ENCODE data around the gene DCUN1D2.
"Not testable (repeated sequence)": the region's sequence is repeated elsewhere in the genome, so short reads cannot be mapped to it uniquely, and the experiment has no call there.

DCUN1D2 gene

GRCh38 chr13:113472355-113473025, 18.0 kb downstream of the DCUN1D2 start:
- in situ Hi-C loops (cut with HindIII; ENCODE audit: low pct_ligation_motif_present, low pct_unique_long_range_greater_than_20kb, low sequenced_read_pairs) = no loop called here
- no peak for DNase-seq

DNA sequence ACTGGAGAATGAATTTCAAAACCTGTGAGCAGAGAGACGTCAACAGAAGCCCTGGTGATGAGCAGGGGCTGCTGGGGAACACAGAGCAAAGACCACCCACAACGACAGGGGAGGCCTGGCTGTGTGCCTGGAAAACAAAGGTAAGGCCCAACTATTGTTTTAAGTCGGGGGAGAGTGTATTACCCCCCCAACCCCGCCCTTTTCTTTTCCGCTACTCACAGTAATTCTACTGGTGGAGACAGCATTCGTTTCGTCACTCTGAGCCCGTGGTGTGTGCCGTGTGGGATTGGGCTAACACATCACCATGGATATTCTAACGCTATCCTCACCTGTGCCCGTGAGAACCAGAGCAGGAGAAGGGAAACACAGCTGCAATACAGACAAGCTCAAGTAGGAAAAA, 18.7 kb downstream of the DCUN1D2 start:
- no peak for DNase-seq
- in situ Hi-C loops (cut with HindIII; ENCODE audit: low pct_ligation_motif_present, low pct_unique_long_range_greater_than_20kb, low sequenced_read_pairs) = no loop called here

- DNase-seq; in situ Hi-C loops (cut with HindIII; ENCODE audit: low pct_ligation_motif_present, low pct_unique_long_range_greater_than_20kb, low sequenced_read_pairs): not testable (repeated sequence)
Observed at GRCh38 chr13:113470635-113471163, 19.8 kb downstream of the DCUN1D2 start.

- in situ Hi-C loops (cut with HindIII; ENCODE audit: low pct_ligation_motif_present, low pct_unique_long_range_greater_than_20kb, low sequenced_read_pairs) = no loop called here
- no peak for DNase-seq
Observed at GRCh38 chr13:113470073-113470472, 20.4 kb downstream of the DCUN1D2 start.

DNA sequence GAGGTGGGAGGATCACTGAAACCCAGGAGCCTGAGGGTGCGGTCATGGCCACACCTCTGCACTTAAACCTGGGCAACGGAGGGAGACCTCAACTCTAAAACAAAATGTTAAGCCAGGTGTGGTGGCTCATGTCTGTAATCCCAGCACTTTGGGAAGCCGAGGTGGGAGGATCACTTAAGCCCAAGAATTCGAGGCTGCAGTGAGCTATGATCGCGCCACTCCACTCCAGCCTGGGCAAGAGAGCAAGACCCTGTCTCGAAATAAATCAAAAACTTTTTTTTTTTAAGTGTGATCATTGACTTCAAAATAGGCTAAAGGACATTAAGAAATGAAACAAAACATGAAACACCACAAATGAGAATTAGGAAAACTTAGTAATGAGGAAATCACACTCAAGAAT, 20.9 kb downstream of the DCUN1D2 start:
- in situ Hi-C loops (cut with HindIII; ENCODE audit: low pct_ligation_motif_present, low pct_unique_long_range_greater_than_20kb, low sequenced_read_pairs) = no loop called here
- DNase-seq = no peak

DNA sequence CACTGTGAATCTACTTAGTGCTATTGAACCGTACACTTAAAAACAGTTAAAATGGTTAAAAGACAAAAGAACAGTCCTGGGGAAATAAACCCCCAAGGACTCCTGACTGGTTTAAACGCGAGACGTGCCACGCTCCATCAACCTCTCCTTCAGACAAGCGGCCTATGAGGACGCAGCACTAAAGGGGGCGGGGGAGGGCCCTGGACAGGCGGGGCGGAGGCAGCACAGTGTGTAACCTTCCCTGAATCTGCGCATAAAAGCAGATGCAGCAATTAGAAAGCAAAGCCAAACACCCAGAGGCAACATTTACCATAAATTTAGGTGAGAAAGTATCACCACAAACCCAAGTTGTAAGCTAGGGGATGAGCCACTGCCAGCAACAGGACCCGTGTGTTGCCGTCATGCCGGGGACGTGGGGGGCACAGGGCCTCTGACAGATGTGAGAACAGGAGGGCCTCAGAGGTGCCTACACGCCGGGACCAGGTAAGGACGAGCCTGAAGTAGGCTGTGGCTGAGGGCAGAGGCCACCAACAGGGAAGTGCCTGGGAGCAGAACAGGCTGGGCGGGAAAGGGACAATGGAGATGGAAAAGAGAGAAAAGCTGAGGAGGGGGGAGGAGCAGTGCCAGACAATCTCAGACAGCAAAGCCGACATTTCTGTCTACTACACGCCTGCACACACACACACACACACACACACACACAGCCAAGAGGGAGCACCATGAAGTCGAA, 21.9 kb downstream of the DCUN1D2 start:
- no peak for DNase-seq
- in situ Hi-C loops (cut with HindIII; ENCODE audit: low pct_ligation_motif_present, low pct_unique_long_range_greater_than_20kb, low sequenced_read_pairs) = no loop called here

DNA sequence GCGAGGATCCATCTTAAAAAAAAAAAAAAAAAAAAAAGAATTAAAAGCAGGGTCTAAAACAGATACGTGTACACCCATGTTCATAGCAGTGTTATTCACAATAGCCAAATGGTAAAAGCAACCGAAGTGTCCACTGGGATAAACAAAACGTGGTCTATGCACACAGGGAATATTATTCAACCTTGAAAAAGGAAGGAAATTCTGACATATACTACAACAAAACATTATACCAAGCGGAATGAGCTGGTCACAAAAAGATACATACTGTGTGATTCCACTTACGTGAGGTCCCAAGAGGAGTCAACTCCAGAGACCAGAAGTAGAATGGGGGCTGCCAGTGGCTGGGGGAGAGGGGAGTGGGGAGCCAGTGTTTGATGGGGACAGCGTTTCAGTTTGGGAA, 22.5 kb downstream of the DCUN1D2 start:
- no peak for DNase-seq
- in situ Hi-C loops (cut with HindIII; ENCODE audit: low pct_ligation_motif_present, low pct_unique_long_range_greater_than_20kb, low sequenced_read_pairs) = no loop called here

GRCh38 chr13:113466383-113466782, 24.1 kb downstream of the DCUN1D2 start:
- in situ Hi-C loops (cut with HindIII; ENCODE audit: low pct_ligation_motif_present, low pct_unique_long_range_greater_than_20kb, low sequenced_read_pairs) = no loop called here

GRCh38 chr13:113465300-113465699, 25.2 kb downstream of the DCUN1D2 start:
- in situ Hi-C loops (cut with HindIII; ENCODE audit: low pct_ligation_motif_present, low pct_unique_long_range_greater_than_20kb, low sequenced_read_pairs) = no loop called here
- DNase-seq = no peak

More at GRCh38 chr13:113466383-113466782, 24.1 kb downstream of the DCUN1D2 start:
- no peak for DNase-seq

DNA sequence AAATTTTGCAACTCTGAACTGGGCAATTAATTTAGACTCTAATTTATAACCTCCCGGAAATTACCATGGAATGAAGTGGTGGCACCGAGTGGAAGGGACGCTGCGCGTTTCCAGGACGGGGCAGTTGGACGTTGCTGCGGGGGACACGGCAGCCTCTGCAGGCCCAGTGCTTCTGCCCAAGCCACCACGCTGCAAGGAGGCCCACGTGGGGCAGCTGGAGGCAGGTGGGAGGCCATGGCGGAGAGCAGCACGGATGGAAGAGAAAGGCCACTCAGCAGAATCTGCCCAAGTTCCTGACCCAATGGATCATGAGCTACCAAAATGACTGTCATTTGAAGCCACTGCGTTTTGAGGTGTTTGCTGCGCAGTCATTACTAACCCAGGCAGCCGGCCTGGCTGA, 26.0 kb downstream of the DCUN1D2 start:
- in situ Hi-C loops (cut with HindIII; ENCODE audit: low pct_ligation_motif_present, low pct_unique_long_range_greater_than_20kb, low sequenced_read_pairs) = no loop called here
- no peak for DNase-seq

DNA sequence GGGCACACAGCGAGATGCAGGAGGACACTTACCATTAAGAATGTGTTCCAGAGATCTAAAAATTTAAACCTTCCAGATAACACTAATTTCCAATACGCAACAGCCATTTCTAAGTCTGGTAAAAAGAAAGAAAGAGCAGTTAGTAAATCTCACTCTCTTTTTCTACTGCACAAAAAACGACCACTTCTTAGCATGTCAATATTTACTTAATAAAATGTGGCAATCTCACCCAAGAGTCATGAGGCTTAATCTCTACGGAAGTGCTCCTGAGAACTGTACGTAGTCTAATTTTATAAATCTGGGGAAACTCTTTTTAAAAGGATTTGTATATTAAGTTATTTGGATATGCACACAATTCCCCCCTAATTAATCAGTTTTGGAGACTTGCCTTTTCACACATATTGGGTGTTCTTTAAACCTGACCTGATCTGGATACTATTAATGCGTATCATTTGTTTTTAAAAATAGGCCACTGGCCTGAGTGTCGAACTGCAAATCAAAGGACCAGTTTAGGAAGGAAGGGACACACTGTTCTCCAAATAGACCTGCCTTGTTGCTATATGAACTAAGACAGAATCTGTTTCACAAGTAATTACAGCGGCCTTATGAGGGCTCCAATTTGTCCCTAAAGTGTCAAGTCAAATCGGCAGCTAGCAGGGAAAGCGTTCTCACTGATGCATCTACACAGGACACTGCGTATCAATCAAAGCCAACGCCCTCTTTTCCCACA, 29.3 kb downstream of the DCUN1D2 start:
- no peak for DNase-seq
- in situ Hi-C loops (cut with HindIII; ENCODE audit: low pct_ligation_motif_present, low pct_unique_long_range_greater_than_20kb, low sequenced_read_pairs) = no loop called here

GRCh38 chr13:113460599-113460998, 29.9 kb downstream of the DCUN1D2 start:
- in situ Hi-C loops (cut with HindIII; ENCODE audit: low pct_ligation_motif_present, low pct_unique_long_range_greater_than_20kb, low sequenced_read_pairs) = no loop called here
- no peak for DNase-seq

GRCh38 chr13:113460064-113460555, 30.4 kb downstream of the DCUN1D2 start:
- in situ Hi-C loops (cut with HindIII; ENCODE audit: low pct_ligation_motif_present, low pct_unique_long_range_greater_than_20kb, low sequenced_read_pairs) = no loop called here
- DNase-seq = no peak

GRCh38 chr13:113458253-113459065, 32.1 kb downstream of the DCUN1D2 start:
- in situ Hi-C loops (cut with HindIII; ENCODE audit: low pct_ligation_motif_present, low pct_unique_long_range_greater_than_20kb, low sequenced_read_pairs) = no loop called here
- DNase-seq = peak; percentile 7

DNA sequence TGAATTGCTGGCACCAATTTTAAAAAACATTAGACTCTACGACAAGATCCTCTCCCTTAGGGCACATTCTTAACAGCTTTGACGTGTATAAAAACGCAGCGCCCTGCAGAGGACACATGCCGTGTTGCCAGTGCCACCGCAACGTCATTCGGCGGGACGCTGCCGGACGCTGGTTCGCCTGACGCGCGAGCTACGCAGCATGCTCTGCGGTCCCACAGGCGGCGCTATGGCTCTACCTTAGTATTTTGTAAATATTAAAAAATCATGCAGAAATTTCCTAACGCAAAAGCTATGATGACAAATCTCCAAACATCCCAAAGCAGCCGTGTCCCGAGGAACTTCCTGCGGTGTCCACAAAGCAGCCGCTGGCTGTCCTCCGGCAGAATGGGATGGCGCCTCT, 33.0 kb downstream of the DCUN1D2 start:
- DNase-seq = no peak
- in situ Hi-C loops (cut with HindIII; ENCODE audit: low pct_ligation_motif_present, low pct_unique_long_range_greater_than_20kb, low sequenced_read_pairs) = no loop called here

DNA sequence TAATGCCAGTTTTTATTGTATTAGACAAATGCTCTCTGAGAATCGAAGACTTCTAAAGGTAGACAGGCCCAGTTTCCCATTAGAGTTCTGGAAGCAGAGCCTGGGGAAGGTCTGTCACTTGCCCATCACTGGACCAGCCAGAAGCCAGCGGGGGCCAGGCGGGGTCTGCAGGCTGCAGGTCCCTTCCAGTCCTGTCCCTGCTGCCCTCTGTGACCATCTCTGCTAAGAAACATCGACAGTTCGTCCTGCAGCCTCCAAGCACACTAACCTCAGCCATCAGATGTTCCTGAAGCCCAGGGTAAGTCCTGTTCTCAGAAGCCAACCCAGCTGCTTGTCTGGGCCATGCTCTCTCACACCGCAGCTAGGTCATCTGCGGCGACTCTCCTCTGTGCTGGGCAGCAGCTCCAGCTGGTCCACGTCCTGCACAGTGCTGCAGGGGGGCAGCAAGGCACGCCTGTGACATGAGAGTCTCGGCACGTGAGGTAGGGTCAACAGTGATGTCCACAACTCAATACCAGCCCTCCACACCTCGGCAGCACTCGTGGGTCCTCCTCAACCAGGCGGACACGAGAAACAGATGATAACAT, 34.3 kb downstream of the DCUN1D2 start:
- in situ Hi-C loops (cut with HindIII; ENCODE audit: low pct_ligation_motif_present, low pct_unique_long_range_greater_than_20kb, low sequenced_read_pairs) = no loop called here
- no peak for DNase-seq

DNA sequence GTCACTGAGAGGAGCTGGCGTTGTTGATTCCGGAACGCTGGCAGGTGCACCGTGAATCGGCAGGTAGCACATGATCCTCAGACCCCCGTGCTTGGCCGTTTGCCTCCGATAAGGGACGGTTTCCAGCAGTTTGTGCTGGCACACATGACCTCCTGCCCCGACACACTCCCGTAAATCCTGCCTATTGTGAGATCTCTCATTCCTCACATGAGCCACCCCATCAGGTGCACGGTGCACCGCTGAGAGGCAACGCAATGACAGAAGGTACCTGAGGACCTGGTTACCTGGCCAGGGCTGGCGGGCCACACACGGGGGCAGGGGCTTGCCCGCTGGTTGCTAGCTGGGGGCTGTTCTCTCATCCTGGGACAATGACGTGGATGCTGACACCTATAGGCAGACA, 35.1 kb downstream of the DCUN1D2 start:
- DNase-seq = no peak
- in situ Hi-C loops (cut with HindIII; ENCODE audit: low pct_ligation_motif_present, low pct_unique_long_range_greater_than_20kb, low sequenced_read_pairs) = no loop called here

GRCh38 chr13:113454936-113455335, 35.6 kb downstream of the DCUN1D2 start:
- in situ Hi-C loops (cut with HindIII; ENCODE audit: low pct_ligation_motif_present, low pct_unique_long_range_greater_than_20kb, low sequenced_read_pairs) = no loop called here
- no peak for DNase-seq

All from ACHN (cell line).